HG03342 (cell line): ENCODE results near the gene PCSK6.

ENCODE experiments used
- ATAC-seq: cut with Tn5 transposase; IDR thresholded peaks from one replicate; pipeline ENCODE4 v1.9.1; 2021; ENCODE audit warnings: mild to moderate bottlenecking, moderate library complexity; ENCODE audit not compliant: unreplicated experiment

PCSK6 gene

DNA sequence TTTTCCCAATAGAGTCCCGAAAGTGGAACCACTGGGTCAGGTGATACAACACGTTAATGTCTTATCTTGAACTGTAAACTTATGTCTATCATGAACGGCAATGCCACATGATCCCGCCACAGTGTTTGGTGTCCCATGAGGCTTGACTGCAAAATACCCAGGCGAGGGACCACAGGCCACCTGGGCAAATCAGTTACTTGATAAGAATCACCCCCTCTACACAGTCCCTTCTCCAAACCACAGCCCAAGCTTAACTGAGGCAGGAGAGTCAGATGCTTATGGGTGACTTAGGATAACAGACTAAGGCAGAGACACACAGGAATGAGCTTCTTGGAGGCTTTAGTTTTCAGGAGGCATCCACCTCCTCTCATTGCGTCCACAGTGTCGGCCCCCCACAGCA, 151.5 kb downstream of the PCSK6 start:
- ATAC-seq: no peak

- peak; percentile 73 for ATAC-seq
These were observed 155.4 kb downstream of the PCSK6 start for GRCh38 chr15:101333907-101334789.

DNA sequence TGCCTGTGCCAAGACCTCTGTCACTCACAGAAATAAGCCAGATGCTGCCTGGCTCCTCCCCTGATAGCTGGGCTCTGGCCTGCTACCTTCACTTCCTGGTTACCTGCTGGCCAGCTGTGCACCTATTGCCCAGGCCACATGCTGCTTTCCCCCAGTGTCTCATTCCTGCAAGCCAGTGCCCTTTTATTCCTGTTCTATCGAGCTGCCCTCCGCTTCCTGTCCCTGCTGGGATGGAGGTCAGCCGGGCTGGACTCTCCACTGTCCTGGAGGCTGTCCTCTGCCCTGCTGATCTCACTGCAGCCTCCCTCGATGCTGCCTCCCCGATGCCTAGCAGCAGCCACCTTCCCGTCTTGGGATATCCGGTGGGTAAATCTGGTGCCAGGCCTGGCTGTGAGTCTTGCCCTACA, 157.4 kb downstream of the PCSK6 start:
- ATAC-seq: no peak

DNA sequence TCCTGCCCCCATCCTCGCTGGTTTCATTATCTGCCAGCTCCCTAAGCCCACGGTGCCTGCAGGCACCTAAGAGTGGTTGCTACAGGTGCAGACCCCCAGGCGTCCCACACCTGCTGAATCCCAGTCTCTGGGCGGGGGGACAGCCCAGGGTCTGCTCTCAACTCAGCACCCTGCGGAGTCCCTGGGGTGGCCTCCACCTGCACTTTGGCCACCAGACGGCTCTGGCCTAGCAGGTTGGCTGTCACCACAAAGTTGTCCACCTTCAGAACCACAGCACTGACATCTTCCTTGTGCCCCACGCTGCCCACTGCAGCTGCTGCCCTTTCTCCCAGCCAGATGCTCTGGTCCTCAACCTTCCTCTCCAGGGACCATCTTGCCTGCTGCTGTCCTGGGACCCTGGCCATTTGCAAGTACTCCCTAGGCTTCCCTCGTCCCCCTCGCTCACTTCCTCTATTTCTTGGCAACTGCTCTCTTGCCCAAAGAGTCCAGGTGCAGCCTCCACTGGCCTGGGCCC, 159.6 kb downstream of the PCSK6 start:
- no peak for ATAC-seq

DNA sequence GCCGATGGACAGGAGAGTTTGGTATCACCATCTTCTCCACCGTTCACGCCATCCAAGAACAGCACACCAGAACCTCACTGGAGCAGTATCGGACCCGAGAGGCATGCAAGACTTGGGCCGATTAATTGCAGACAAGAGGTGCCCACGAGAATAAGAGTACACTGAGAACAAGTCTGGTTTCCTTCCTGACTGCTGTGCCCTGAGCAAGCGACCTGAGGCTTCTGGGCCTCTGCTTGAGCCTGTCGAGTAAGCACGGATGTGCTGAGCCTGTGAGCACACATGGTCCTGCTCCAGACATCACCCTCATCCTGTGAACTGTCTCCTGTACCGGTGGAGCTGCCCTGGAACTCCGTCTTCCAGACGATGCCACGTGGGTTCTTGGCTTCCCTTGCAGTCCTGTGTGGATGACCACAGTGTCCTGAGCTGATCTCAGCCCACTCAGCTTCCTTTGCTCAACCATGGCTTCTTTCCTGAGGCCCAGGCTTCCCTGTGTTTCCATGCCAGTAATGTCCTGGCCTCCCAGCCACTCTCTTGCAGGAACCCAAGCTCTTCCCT, 160.1 kb downstream of the PCSK6 start:
- ATAC-seq: no peak

- ATAC-seq: no peak
These were observed 161.5 kb downstream of the PCSK6 start for GRCh38 chr15:101328001-101328400.

- ATAC-seq: no peak
These were observed 162.3 kb downstream of the PCSK6 start for GRCh38 chr15:101327147-101327740.

DNA sequence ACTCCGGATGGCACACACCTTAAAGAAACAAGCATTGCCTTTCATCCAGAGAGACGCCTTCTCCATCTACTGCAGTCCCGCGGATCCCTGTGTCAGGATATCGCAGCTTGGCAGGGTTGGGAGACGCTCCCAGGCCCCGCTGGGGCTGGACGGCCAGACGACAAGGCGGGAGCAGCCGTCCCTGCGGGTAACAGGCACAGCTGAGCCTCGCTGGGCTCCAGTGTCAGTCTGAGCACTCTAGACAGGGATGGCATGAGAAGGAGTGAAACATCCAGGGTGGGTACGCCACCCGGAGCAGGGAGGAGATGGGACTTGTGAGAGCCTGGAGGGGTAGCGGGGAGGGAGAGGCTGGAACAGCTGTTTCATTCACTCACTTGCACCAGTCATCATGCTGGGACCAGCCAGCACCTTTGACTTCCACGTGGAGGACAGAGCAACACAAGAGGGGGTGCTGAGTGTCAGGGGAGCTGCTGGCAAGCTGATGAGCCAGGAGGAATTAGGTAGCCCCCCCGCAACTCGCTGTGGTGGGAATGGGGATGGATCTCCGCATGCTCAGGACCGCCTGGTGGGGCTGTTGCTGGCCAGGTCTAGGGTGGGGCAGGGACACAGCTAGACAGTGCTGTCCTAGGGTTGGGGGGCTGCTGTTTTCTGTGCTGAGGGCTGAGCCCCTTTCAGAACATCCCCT, 162.9 kb downstream of the PCSK6 start:
- no peak for ATAC-seq

DNA sequence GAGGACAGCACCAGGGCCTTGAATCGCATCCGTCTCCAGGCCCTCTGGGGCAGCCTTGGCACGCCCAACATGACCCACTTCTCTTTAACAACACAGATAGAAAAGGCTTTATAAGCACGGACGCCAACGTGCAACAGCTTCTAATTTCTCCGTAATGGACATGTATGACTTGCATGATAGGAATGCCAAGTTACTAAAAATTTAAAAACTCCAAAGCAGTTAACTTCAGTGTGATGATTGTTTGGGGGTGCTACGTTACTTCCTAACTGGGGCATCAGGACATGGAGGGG, 163.5 kb downstream of the PCSK6 start:
- no peak for ATAC-seq

DNA sequence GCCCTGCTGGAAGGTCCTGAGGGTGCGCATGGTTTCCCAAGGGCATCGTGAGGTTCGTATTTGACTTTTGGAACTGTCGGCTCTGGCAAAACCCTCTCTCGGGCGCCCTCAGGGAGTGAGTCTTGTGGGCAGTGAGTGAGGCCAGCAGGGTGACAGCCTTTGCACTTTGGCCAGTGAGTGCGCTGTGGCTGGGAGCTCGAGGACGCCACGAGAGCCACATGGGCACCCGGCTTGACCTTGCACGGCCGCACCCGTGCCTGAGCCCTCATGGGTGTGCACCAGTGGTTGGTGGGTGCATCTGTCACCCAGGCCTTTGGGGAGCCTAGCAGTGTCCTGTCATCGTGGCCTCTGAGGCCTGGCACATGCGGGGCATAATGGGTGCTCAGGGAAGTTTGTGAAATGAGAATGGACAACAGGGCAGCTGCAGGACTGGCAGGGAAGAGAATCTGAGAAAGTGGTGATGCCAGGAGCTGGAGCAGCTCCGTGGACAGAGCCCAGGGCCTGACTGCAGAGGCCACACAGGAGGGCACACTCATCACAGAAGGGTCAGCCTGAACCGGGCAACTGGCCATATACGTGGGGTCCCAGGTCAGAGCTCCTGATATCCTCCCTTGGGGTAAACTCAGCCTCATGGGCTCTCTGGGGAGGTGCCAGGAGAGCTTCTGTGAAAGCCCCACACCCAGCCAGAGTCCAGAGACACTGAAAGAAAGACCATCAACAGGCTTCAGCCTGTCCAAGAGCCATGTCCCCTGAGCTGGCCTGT, 164.1 kb downstream of the PCSK6 start:
- ATAC-seq: no peak

DNA sequence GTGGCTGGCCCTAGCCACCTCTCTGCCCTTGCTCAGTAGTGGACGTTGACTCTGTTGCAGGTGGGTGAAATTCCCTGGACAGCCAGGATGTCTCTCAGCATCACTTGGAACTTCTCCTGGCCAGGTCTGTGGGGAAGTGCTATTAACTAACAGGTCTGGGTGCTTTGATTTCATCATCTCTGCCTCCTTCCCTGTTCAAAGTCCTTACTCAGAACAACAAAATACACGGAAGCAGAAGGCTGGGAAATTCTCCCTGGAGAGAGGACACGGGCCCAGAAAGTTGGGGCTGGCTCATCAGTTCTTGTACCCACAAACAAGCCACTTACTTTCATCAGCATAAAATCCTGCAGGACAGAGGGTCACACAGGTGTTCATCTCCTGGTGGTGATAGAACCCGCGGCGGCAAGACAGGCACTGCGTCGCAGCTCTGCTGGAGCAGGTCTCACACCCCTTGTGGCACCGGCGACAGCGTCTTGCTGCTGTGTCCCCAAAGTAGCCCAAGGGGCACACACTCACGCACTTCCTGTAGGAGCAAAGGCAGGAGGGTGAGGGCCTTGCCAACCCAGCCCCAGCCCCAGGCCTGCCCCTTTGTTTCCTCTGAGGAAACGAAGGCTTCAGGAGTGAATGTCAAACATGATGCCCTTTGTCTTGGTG, 164.9 kb downstream of the PCSK6 start:
- no peak for ATAC-seq

GRCh38 chr15:101323793-101324523, 165.5 kb downstream of the PCSK6 start:
- no peak for ATAC-seq

DNA sequence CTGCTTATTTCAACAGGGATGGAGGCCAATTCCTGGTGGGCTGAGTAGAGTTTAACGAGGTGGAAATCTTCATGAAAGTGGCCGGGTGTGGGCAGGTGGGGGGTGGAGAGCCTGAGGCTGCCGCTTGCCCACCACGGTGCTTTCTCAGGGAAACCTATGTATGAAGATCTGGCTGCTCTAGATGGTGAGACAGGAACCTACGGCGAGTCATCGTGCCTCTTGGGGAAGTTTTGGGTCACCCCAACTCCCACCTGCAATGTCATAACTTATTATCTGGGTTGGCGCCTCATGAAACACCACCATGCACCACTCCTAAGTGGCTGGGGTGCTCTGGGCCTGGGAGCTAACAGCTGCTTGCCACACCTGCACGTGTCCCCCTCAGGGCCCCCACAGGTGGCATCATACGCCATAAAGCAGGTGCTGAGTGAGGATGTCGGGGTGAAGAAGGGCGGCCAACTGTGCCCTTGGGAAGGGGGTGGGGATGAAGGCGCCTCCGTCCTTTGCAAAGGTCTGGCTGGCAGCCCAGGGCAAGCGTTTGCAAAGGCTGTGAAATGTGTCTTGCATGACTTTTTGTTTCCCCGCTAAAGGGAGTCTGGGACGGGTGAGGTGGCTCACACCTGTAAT, 166.5 kb downstream of the PCSK6 start:
- no peak for ATAC-seq

GRCh38 chr15:101322016-101322695, 167.4 kb downstream of the PCSK6 start:
- ATAC-seq: no peak

DNA sequence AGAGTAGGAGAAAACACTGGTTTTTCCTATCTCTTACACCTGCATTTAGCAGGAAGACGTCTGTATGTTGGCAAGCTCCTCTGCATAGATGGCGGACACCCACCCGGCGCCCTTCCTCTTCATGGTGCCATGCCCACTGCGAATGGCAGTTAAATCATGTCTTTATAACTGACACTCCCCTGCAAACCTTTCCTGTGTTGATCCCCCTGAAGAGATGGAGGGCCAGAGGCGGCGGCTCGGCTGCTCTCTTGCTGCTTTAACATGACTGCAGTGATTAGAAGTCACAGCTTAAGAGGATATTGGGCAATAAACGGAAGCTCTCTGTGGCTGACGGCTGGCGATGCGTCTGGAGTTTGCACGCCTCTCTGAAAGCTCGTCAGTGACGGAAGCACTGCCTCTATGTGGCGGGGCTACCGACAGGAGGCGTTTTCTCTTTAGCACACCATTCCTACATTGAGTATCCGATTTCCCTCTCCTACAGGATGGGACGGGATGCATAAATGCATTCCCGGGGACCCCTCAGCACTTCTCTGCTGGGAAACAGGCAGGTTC, 168.9 kb downstream of the PCSK6 start:
- ATAC-seq: peak; percentile 82

GRCh38 chr15:101318839-101319238, 170.7 kb downstream of the PCSK6 start:
- ATAC-seq: no peak

- no peak for ATAC-seq
These were observed 171.2 kb downstream of the PCSK6 start for GRCh38 chr15:101318147-101318819.
